Measurements from ENCODE around the gene SCGB1D4. TPM values are rescaled to one million over a fixed set of nuclear protein-coding genes. Genes with fewer than 3 reads are reported as not detected.
"Not testable (repeated sequence)": the region's sequence is repeated elsewhere in the genome, so short reads cannot be mapped to it uniquely, and the experiment has no call there.

The SCGB1D4 gene
- polyA plus RNA-seq, 1 donor (not counting 4 experiments of a cell fraction or from before 2014, with no cell fraction given), result not detected

GRCh38 chr11:62344210-62344609, 45.3 kb upstream of the SCGB1D4 start:
- no peaks in the 10 kb centered on the region for H3K9me1 ChIP-seq (ENCODE audit: control insufficient read depth, extremely low read depth, insufficient read depth, low read length)
- no peak overlapping the region for H3K9ac ChIP-seq (ENCODE audit: control insufficient read depth, extremely low read depth, insufficient read depth, low read length)
- no peak overlapping the region for H2AFZ ChIP-seq (ENCODE audit: control insufficient read depth, low read length)
- H3K4me3 ChIP-seq (ENCODE audit: control insufficient read depth in 2 of 3, extremely low read depth in 1 of 3, insufficient read depth in 2 of 3, low read depth in 1 of 3, low read length in 3 of 3), result no peak overlapping the region
- H3K9me3 ChIP-seq (ENCODE audit: control insufficient read depth, low read depth, low read length), result no peaks in the 10 kb centered on the region
- H3K36me3 ChIP-seq (ENCODE audit: control insufficient read depth in 2 of 2, extremely low read depth in 1 of 2, insufficient read depth in 2 of 2, low read length in 2 of 2), result no peaks in the 10 kb centered on the region
- no peak overlapping the region for H3K27ac ChIP-seq (ENCODE audit: control insufficient read depth, insufficient read depth, low read length)
- dilution Hi-C loops (cut with MboI; ENCODE audit: extremely low pct_ligation_motif_present, low sequenced_read_pairs), result no loop called here
- no peaks in the 10 kb centered on the region for H3K4me1 ChIP-seq (ENCODE audit: control insufficient read depth, extremely low read depth, insufficient read depth, low read length)
- H3K27me3 ChIP-seq (ENCODE audit: control insufficient read depth, extremely low read depth, insufficient read depth, low read length), result no peaks in the 10 kb centered on the region
- DNase-seq (ENCODE audit: low read depth, low spot score), result no peak
- H4K20me1 ChIP-seq (ENCODE audit: control insufficient read depth, extremely low read depth, insufficient read depth, low read length), result no peaks in the 10 kb centered on the region
- no peak overlapping the region for H3K4me2 ChIP-seq (ENCODE audit: control insufficient read depth, extremely low read depth, insufficient read depth, low read depth, low read length)
- no peak for FAIRE-seq
- TF ChIP-seq EZH2 (IDR thresholded peaks at IDR 0.05; ENCODE audit: low read length), result no peak
- no peaks in the 10 kb centered on the region for H3K79me2 ChIP-seq (ENCODE audit: control insufficient read depth, insufficient read depth, low read length)

GRCh38 chr11:62343646-62344190, 44.8 kb upstream of the SCGB1D4 start:
- H2AFZ ChIP-seq (ENCODE audit: control insufficient read depth, low read length); H4K20me1 ChIP-seq (ENCODE audit: control insufficient read depth, extremely low read depth, insufficient read depth, low read length); DNase-seq (ENCODE audit: low read depth, low spot score); H3K4me2 ChIP-seq (ENCODE audit: control insufficient read depth, extremely low read depth, insufficient read depth, low read depth, low read length); H3K79me2 ChIP-seq (ENCODE audit: control insufficient read depth, insufficient read depth, low read length); FAIRE-seq; H3K9me1 ChIP-seq (ENCODE audit: control insufficient read depth, extremely low read depth, insufficient read depth, low read length); H3K9ac ChIP-seq (ENCODE audit: control insufficient read depth, extremely low read depth, insufficient read depth, low read length); H3K27ac ChIP-seq (ENCODE audit: control insufficient read depth, insufficient read depth, low read length); H3K27me3 ChIP-seq (ENCODE audit: control insufficient read depth, extremely low read depth, insufficient read depth, low read length); H3K4me1 ChIP-seq (ENCODE audit: control insufficient read depth, extremely low read depth, insufficient read depth, low read length); H3K9me3 ChIP-seq (ENCODE audit: control insufficient read depth, low read depth, low read length); H3K36me3 ChIP-seq (ENCODE audit: control insufficient read depth in 2 of 2, extremely low read depth in 1 of 2, insufficient read depth in 2 of 2, low read length in 2 of 2); dilution Hi-C loops (cut with MboI; ENCODE audit: extremely low pct_ligation_motif_present, low sequenced_read_pairs); H3K4me3 ChIP-seq (ENCODE audit: control insufficient read depth in 2 of 3, extremely low read depth in 1 of 3, insufficient read depth in 2 of 3, low read depth in 1 of 3, low read length in 3 of 3): not testable (repeated sequence)

- H3K4me2 ChIP-seq (ENCODE audit: control insufficient read depth, extremely low read depth, insufficient read depth, low read depth, low read length), result no peak overlapping the region
- no peak overlapping the region for H2AFZ ChIP-seq (ENCODE audit: control insufficient read depth, low read length)
- no peak overlapping the region for H3K27ac ChIP-seq (ENCODE audit: control insufficient read depth, insufficient read depth, low read length)
- no peaks in the 10 kb centered on the region for H3K9me3 ChIP-seq (ENCODE audit: control insufficient read depth, low read depth, low read length)
- TF ChIP-seq EZH2 (IDR thresholded peaks at IDR 0.05; ENCODE audit: low read length), result no peak
- TF ChIP-seq, protein P1, sequence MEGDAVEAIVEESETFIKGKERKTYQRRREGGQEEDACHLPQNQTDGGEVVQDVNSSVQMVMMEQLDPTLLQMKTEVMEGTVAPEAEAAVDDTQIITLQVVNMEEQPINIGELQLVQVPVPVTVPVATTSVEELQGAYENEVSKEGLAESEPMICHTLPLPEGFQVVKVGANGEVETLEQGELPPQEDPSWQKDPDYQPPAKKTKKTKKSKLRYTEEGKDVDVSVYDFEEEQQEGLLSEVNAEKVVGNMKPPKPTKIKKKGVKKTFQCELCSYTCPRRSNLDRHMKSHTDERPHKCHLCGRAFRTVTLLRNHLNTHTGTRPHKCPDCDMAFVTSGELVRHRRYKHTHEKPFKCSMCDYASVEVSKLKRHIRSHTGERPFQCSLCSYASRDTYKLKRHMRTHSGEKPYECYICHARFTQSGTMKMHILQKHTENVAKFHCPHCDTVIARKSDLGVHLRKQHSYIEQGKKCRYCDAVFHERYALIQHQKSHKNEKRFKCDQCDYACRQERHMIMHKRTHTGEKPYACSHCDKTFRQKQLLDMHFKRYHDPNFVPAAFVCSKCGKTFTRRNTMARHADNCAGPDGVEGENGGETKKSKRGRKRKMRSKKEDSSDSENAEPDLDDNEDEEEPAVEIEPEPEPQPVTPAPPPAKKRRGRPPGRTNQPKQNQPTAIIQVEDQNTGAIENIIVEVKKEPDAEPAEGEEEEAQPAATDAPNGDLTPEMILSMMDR (optimal IDR thresholded peaks at IDR 0.05 in 1 of 3, IDR thresholded peaks at IDR 0.05 in 1 of 3, conservative IDR thresholded peaks at IDR 0.05 in 1 of 3; ENCODE audit: extremely low read depth in 1 of 3, insufficient read depth in 2 of 3, low read length in 3 of 3), result no peak
- H4K20me1 ChIP-seq (ENCODE audit: control insufficient read depth, extremely low read depth, insufficient read depth, low read length), result no peaks in the 10 kb centered on the region
- FAIRE-seq, result no peak
- H3K4me3 ChIP-seq (ENCODE audit: control insufficient read depth in 2 of 3, extremely low read depth in 1 of 3, insufficient read depth in 2 of 3, low read depth in 1 of 3, low read length in 3 of 3), result no peak overlapping the region
- DNase-seq (ENCODE audit: low read depth, low spot score), result no peak
- no peaks in the 10 kb centered on the region for H3K9me1 ChIP-seq (ENCODE audit: control insufficient read depth, extremely low read depth, insufficient read depth, low read length)
- no peaks in the 10 kb centered on the region for H3K36me3 ChIP-seq (ENCODE audit: control insufficient read depth in 2 of 2, extremely low read depth in 1 of 2, insufficient read depth in 2 of 2, low read length in 2 of 2)
- no peaks in the 10 kb centered on the region for H3K79me2 ChIP-seq (ENCODE audit: control insufficient read depth, insufficient read depth, low read length)
- dilution Hi-C loops (cut with MboI; ENCODE audit: extremely low pct_ligation_motif_present, low sequenced_read_pairs), result no loop called here
- peaks cover 7% of the 10 kb centered on the region for H3K4me1 ChIP-seq (ENCODE audit: control insufficient read depth, extremely low read depth, insufficient read depth, low read length)
- no peak overlapping the region for H3K9ac ChIP-seq (ENCODE audit: control insufficient read depth, extremely low read depth, insufficient read depth, low read length)
- H3K27me3 ChIP-seq (ENCODE audit: control insufficient read depth, extremely low read depth, insufficient read depth, low read length), result peaks cover 19% of the 10 kb centered on the region
Observed at GRCh38 chr11:62341588-62341987, 42.7 kb upstream of the SCGB1D4 start.
